ENCODE data around the gene CDH13. TPM values are rescaled to one million over a fixed set of nuclear protein-coding genes. Genes with fewer than 3 reads are reported as not detected.

CDH13 gene
- polyA plus RNA-seq, 1 donor from 2014 or later: 3.2 TPM

DNA sequence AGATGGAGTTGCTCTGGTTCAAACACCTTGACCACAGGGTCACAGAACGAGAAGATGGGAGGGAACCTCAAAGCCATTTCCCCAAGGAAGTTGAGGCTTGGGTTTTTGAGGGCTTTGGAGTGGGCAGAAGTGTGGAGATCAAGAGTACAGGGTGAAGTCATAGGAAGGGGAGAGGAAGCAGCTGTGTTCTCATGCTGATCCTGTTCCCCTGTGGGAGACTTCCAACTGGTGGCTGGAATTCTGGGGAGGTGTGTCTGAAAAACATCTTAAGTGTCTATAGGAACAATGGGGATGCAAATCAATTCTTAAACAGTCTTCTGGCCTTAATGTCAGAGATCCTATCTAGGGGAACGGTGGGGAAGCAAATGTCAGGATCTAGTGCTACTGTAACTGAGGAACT is 1142.2 kb downstream of the CDH13 start:
- H3K36me3 ChIP-seq (ENCODE audit: insufficient read depth, low read length): no peaks in the 10 kb centered on the region
- H4K20me1 ChIP-seq (ENCODE audit: insufficient read depth): no peaks in the 10 kb centered on the region
- TF ChIP-seq EP300 (conservative IDR thresholded peaks at IDR 0.05; ENCODE audit: poor library complexity, severe bottlenecking) (no peak), TAF1 (IDR thresholded peaks at IDR 0.05; ENCODE audit: low read depth) (no peak), RAD21 (conservative IDR thresholded peaks at IDR 0.05) (no peak), EZH2 (IDR thresholded peaks at IDR 0.05; ENCODE audit: borderline replicate concordance, insufficient read depth, low read length, poor library complexity, severe bottlenecking) (no peak), REST (IDR thresholded peaks at IDR 0.05; ENCODE audit: borderline replicate concordance) (no peak), CTCF (IDR thresholded peaks at IDR 0.05; ENCODE audit: poor library complexity, severe bottlenecking) (no peak), MXI1 (conservative IDR thresholded peaks at IDR 0.05; ENCODE audit: poor library complexity, severe bottlenecking) (no peak), SMC3 (conservative IDR thresholded peaks at IDR 0.05; ENCODE audit: poor library complexity) (no peak), POLR2AphosphoS5 (IDR thresholded peaks at IDR 0.05) (no peak)
- no peaks in the 10 kb centered on the region for H3F3A ChIP-seq (ENCODE audit: insufficient read depth, low read length, poor library complexity, severe bottlenecking)
- H3K9me3 ChIP-seq (ENCODE audit: low read length): no peaks in the 10 kb centered on the region
- H3K9ac ChIP-seq (ENCODE audit: low read length): no peak overlapping the region
- H3K27ac ChIP-seq (ENCODE audit: low read length): no peak overlapping the region
- no peak overlapping the region for H2AFZ ChIP-seq (ENCODE audit: low read depth, low read length)
- H3K79me2 ChIP-seq (replicated peaks; ENCODE audit: insufficient read depth, low read length): no peaks in the 10 kb centered on the region
- H3K9me2 ChIP-seq (ENCODE audit: insufficient read depth, low read length): no peaks in the 10 kb centered on the region
- H3K4me2 ChIP-seq (ENCODE audit: low read length): no peak overlapping the region
- H3K27me3 ChIP-seq (ENCODE audit: insufficient read depth, low read depth, low read length): no peaks in the 10 kb centered on the region
- H3K4me3 ChIP-seq (ENCODE audit: low read length): no peak overlapping the region

- H3K36me3 ChIP-seq (ENCODE audit: insufficient read depth, low read length): no peaks in the 10 kb centered on the region
- no peak overlapping the region for H3K9ac ChIP-seq (ENCODE audit: low read length)
- H4K20me1 ChIP-seq (ENCODE audit: insufficient read depth): no peaks in the 10 kb centered on the region
- no peaks in the 10 kb centered on the region for H3K9me3 ChIP-seq (ENCODE audit: low read length)
- no peak overlapping the region for H3K4me2 ChIP-seq (ENCODE audit: low read length)
- TF ChIP-seq RAD21 (conservative IDR thresholded peaks at IDR 0.05): no peak
- no peak for TF ChIP-seq REST (IDR thresholded peaks at IDR 0.05; ENCODE audit: borderline replicate concordance)
- no peak for TF ChIP-seq MXI1 (conservative IDR thresholded peaks at IDR 0.05; ENCODE audit: poor library complexity, severe bottlenecking)
- TF ChIP-seq TAF1 (IDR thresholded peaks at IDR 0.05; ENCODE audit: low read depth): no peak
- TF ChIP-seq SMC3 (conservative IDR thresholded peaks at IDR 0.05; ENCODE audit: poor library complexity): no peak
- TF ChIP-seq CTCF (IDR thresholded peaks at IDR 0.05; ENCODE audit: poor library complexity, severe bottlenecking): no peak
- TF ChIP-seq EP300 (conservative IDR thresholded peaks at IDR 0.05; ENCODE audit: poor library complexity, severe bottlenecking): no peak
- TF ChIP-seq EZH2 (IDR thresholded peaks at IDR 0.05; ENCODE audit: borderline replicate concordance, insufficient read depth, low read length, poor library complexity, severe bottlenecking): no peak
- no peak for TF ChIP-seq POLR2AphosphoS5 (IDR thresholded peaks at IDR 0.05)
- no peaks in the 10 kb centered on the region for H3F3A ChIP-seq (ENCODE audit: insufficient read depth, low read length, poor library complexity, severe bottlenecking)
- H3K4me3 ChIP-seq (ENCODE audit: low read length): no peak overlapping the region
- no peak overlapping the region for H2AFZ ChIP-seq (ENCODE audit: low read depth, low read length)
- H3K27ac ChIP-seq (ENCODE audit: low read length): no peak overlapping the region
- H3K9me2 ChIP-seq (ENCODE audit: insufficient read depth, low read length): no peaks in the 10 kb centered on the region
- H3K27me3 ChIP-seq (ENCODE audit: insufficient read depth, low read depth, low read length): no peaks in the 10 kb centered on the region
- no peaks in the 10 kb centered on the region for H3K79me2 ChIP-seq (replicated peaks; ENCODE audit: insufficient read depth, low read length)
These were observed 1142.7 kb downstream of the CDH13 start for GRCh38 chr16:83769397-83770008.

All from neural cell (in vitro differentiated cells).